H7 (cell line): ENCODE measurements around the gene SLC26A11. TPM values are rescaled to one million over a fixed set of nuclear protein-coding genes. Genes with fewer than 3 reads are reported as not detected.
"Not testable (repeated sequence)": the region's sequence is repeated elsewhere in the genome, so short reads cannot be mapped to it uniquely, and the experiment has no call there.

Experiments used
- DNase-seq: peaks from one replicate; pipeline ENCODE4 v3.0.0; 2012
- H3K27me3 ChIP-seq: 2 replicates; pipeline ENCODE4 v1.6.0; 2011; ENCODE audit warnings: mild to moderate bottlenecking, low read length; ENCODE audit not compliant: control insufficient read depth, insufficient read depth
- H3K36me3 ChIP-seq: replicated peaks from 2 replicates; pipeline ENCODE4 v1.5.1; 2011; ENCODE audit warnings: low read length; ENCODE audit not compliant: control insufficient read depth, insufficient read depth
- H3K4me3 ChIP-seq: 2 replicates; pipeline ENCODE4 v1.5.1; 2011; ENCODE audit warnings: low read depth, mild to moderate bottlenecking, control low read depth, low read length, moderate library complexity; ENCODE audit not compliant: insufficient read depth
- total RNA-seq: library from RNA; depleted of rRNA; stranded (reverse); fragments of >200 nt; shearing (Covaris generic); gene quantifications from 2 replicates; pipeline ENCODE4 v1.2.3, GENCODE V29; 2014; rRNA removed

The SLC26A11 gene
- total RNA-seq, 1 experiment from 2014 or later, result 19.4 TPM

DNA sequence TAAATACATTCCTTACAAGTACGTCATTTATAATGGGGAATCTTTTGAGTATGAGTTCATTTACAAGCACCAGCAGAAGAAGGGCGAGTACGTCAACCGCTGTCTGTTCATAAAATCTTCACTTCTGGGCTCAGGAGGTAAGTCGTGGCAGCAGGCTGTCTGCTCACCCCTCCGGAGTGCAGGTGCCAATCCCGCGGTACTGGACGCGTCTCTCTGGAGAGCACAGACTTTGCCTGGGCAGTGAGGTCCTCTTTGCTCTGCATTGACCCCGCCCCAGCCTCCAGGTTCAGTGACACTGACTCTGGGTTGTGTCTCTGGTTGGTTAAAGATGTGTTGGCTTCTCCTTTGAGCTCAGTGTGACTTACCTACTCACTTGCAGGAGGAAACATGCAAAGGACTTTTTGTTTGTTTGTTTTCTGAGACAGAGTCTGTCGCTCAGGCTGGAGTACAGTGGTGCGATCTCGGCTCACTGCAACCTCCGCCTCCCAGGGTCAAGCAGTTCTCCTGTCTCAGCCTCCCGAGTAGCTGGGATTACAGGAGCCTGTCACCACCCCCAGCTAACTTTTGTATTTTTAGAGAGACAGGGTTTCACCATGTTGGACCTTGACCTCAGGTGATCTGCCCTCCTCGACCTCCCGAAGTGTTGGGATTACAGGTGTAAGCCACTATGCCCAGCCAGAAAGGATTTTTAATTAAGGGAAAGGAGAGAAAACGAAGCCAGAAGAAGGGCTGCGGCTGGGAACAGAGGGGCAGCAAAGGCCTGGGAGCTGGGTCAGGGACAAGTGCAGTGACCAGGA, 71.7 kb downstream of the SLC26A11 start:
- Histone ChIP-seq H3K27me3 (no peaks in the 10 kb centered on the region), H3K36me3 (peaks cover 26% of the 10 kb centered on the region), H3K4me3 (no peak overlapping the region)
- no peak for DNase-seq

DNA sequence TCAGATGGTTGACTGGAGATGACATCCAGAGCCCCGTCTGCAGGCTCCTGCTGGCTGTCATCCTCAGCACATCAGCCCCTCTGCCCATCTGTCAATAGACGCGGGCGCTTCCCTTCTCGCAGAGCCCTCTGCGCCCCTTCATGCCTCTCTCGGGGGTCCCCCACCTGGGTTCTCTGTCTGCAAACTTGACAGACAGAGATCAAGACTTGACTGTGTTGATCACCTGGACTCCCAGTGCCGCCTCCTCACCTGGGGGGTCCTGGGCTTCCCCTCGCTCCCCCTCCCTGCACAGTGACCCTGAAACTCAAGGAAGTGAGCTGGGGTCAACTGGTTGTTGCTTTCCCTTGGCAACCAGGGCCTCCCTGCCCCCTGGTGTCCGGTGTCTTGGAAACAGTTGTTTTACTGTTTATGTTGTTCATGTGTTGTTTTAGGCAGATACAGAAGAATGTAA, 72.3 kb downstream of the SLC26A11 start:
- no peaks in the 10 kb centered on the region for H3K27me3 ChIP-seq
- DNase-seq, result peak; percentile 75
- peaks cover 26% of the 10 kb centered on the region for H3K36me3 ChIP-seq
- H3K4me3 ChIP-seq, result no peak overlapping the region

GRCh38 chr17:80294210-80294609, 74.0 kb downstream of the SLC26A11 start:
- Histone ChIP-seq H3K36me3 (peaks cover 27% of the 10 kb centered on the region), H3K27me3 (no peaks in the 10 kb centered on the region), H3K4me3 (no peak overlapping the region)
- no peak for DNase-seq

- Histone ChIP-seq H3K36me3 (peaks cover 27% of the 10 kb centered on the region), H3K4me3 (no peak overlapping the region), H3K27me3 (no peaks in the 10 kb centered on the region)
- no peak for DNase-seq
Observed at GRCh38 chr17:80294653-80295052, 74.4 kb downstream of the SLC26A11 start.

GRCh38 chr17:80295146-80295545, 74.9 kb downstream of the SLC26A11 start:
- no peak overlapping the region for H3K4me3 ChIP-seq
- no peak for DNase-seq
- no peaks in the 10 kb centered on the region for H3K27me3 ChIP-seq
- H3K36me3 ChIP-seq, result peaks cover 24% of the 10 kb centered on the region

DNA sequence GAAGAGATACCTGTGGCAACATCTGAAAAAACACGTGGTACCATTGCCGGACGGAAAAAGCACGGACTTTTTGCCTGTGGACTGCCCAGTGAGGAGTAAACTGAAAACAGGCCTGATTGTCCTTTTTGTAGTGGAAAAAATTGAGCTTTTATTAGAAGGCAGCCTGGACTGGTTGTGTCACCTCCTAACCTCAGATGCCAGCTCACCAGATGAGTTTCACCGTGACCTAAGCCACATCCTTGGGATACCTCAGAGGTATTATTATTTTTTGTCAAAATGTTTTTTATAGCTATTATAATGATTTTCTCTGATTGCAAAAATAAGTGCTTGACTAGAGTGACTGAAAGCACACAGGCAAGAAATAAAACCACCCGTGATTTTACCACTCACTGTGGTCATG, 75.3 kb downstream of the SLC26A11 start:
- Histone ChIP-seq H3K36me3 (peaks cover 20% of the 10 kb centered on the region), H3K4me3 (no peak overlapping the region), H3K27me3 (no peaks in the 10 kb centered on the region)
- DNase-seq, result no peak

DNA sequence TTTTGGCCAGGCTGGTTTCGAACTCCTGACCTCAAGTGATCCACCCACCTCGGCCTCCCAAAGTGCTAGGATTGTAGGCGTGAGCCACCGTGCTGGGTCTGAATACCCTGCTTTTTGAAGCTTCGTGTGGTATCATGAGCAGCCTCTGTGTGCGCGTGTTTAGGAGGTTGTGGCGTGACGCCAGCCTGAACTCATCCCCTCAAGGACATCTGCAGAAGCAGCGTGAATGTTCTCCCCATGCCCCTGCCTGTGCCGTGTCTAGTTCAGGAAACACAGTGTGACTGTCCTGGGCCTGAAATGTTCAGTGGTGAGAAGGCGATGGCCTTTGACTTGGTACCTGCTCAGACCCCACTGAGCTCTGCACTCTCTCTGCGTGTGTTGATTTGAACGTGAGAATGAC, 76.0 kb downstream of the SLC26A11 start:
- Histone ChIP-seq H3K27me3 (no peaks in the 10 kb centered on the region), H3K36me3 (peaks cover 18% of the 10 kb centered on the region), H3K4me3 (no peak overlapping the region)
- DNase-seq, result no peak

DNA sequence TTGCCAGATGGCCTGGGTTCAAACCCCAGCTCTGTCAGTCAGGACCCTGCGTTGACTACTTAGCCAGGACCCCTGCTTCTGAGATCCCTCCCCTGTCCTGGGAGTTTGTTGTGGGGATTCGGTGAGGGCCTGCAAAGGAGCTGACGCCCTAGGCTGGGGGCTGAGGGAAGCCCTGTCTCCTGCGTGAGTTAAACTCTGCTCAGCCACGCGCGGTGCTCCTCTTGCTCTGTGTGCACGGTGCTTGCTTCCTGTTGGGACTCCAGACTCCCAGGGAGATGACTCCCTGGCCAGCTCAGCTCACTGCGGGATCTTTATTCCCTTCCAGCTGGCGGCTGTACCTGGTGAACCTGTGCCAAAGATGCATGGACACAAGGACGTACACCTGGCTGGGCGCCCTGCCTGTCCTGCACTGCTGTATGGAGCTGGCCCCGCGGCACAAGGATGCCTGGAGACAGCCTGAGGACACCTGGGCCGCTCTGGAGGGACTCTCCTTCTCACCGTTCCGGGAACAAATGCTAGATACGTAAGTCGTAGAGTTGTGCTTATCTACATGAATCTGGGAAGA, 77.9 kb downstream of the SLC26A11 start:
- Histone ChIP-seq H3K4me3 (no peak overlapping the region), H3K36me3 (peaks cover 14% of the 10 kb centered on the region), H3K27me3 (no peaks in the 10 kb centered on the region)
- DNase-seq, result no peak

- DNase-seq, H3K27me3 ChIP-seq, H3K4me3 ChIP-seq: not testable (repeated sequence)
- peaks cover 14% of the 10 kb centered on the region for H3K36me3 ChIP-seq
Observed at GRCh38 chr17:80299350-80300100, 79.3 kb downstream of the SLC26A11 start.

DNA sequence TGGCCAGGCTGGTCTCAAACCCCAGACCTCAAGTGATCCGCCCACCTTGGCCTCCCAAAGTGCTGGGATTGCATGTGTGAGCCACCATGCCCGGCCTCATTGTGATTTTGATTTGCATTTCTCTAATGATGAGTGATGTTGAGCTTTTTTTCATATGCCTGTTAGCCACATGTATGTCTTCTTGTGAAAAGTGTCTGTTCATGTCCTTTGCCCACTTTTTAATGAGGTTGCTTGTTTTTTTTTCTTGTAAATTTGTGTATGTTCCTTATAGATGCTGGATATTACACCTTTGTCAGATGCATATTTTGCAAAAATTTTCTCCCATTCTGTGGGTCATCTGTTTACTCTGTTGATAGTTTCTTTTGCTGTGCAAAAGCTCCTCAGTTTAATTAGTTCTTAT, 80.5 kb downstream of the SLC26A11 start:
- H3K27me3 ChIP-seq, DNase-seq, H3K4me3 ChIP-seq: not testable (repeated sequence)
- H3K36me3 ChIP-seq, result peaks cover 11% of the 10 kb centered on the region

Other genes with a start within 250 kb of the SLC26A11 start
- 81.8 and 95.8 TPM in 2 replicates for gene TBC1D16, start 184.6 kb upstream of the SLC26A11 start, total RNA-seq
- gene CCDC40, start 183.8 kb upstream of the SLC26A11 start, total RNA-seq, result 3.8 and 4.2 TPM in 2 replicates
- 68.4 and 78.4 TPM in 2 replicates for gene GAA, start 118.8 kb upstream of the SLC26A11 start, total RNA-seq
- 126 and 138 TPM in 2 replicates for gene EIF4A3, start 73.3 kb upstream of the SLC26A11 start, total RNA-seq
- 0.11 and 0.55 TPM in 2 replicates for gene CARD14, start 50.4 kb upstream of the SLC26A11 start, total RNA-seq
- gene SGSH, start 94 bp upstream of the SLC26A11 start, total RNA-seq, result 10.2 and 12.5 TPM in 2 replicates
- gene RNF213, start 40.4 kb downstream of the SLC26A11 start, total RNA-seq, result 29.4 and 48.8 TPM in 2 replicates
- 17.1 and 26.0 TPM in 2 replicates for gene ENDOV, start 194.7 kb downstream of the SLC26A11 start, total RNA-seq